ENCODE data around the gene RPL38.

RPL38 gene

DNA sequence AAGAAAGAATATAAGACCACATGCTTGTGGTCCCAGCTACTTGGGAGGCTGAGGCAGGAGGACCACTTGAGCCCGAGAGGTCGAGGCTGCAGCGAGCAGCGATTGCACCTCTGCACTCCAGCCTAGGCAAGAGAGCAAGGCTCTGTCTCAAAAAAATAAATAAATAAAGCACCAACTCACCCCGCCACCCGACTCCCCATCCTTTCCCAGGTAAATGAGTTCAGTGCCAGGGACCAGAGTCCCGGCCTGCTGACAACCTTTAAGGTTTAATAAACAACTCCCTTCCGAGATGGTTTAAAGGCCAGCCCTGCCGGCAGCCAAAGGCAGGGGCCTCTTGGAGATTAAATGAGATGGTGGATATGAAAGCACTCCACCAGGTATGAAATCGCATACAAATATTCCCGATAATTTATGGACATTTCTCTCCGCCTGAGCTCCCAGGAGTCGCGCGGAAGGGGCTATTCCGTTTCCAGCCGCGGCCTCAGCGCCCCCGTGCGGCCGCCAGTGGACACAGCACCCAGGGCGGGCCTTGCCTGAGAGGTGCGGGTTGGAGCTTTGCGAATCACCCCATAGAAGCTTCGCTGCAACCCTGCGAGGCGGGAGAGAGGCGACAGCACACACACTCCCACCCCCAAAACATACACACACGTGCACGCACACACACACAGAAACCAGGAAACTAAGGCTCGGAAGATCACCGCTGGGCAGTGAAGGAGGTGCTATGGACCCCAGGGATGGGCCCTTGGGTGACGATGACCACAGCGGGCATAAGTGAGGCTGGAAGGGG lies 4.0 kb upstream of the RPL38 start:
- Histone ChIP-seq H2AFZ (ENCODE audit: low read depth, low read length) (peak overlapping the region; percentile 58), H4K8ac (ENCODE audit: low read length) (peak overlapping the region; percentile 45), H3K9ac (ENCODE audit: low read length) (no peak overlapping the region), H2BK5ac (ENCODE audit: low read depth, low read length, poor library complexity, severe bottlenecking) (no peak overlapping the region), H4K91ac (ENCODE audit: low read length) (no peak overlapping the region), H2AK5ac (ENCODE audit: low read length, severe bottlenecking) (no peak overlapping the region), H3K14ac (ENCODE audit: low read length in 2 of 2) (no peak overlapping the region), H2BK120ac (ENCODE audit: low read depth, low read length) (no peak overlapping the region), H3K4me1 (ENCODE audit: control insufficient read depth, insufficient read depth, low read depth, low read length) (peaks cover 5% of the 10 kb centered on the region), H2BK12ac (ENCODE audit: low read length in 2 of 2) (no peak overlapping the region), H3K4me2 (ENCODE audit: low read length, poor library complexity, severe bottlenecking) (peak overlapping the region; percentile 51), H3K9me3 (ENCODE audit: control insufficient read depth, low read length) (no peaks in the 10 kb centered on the region), H2BK15ac (ENCODE audit: low read depth, poor library complexity, severe bottlenecking) (no peak overlapping the region), H3K23ac (ENCODE audit: low read length in 2 of 2) (peak overlapping the region in 1 of 2 experiments; percentile 3), H3K27me3 (ENCODE audit: control insufficient read depth in 1 of 2, insufficient read depth in 1 of 2, low read length in 2 of 2) (peaks cover 63 to 73% of the 10 kb centered on the region in 2 experiments), H3K36me3 (ENCODE audit: control insufficient read depth in 1 of 2, insufficient read depth in 2 of 2, low read depth in 1 of 2, low read length in 2 of 2) (no peaks in the 10 kb centered on the region), H3K79me1 (replicated peaks; ENCODE audit: low read length, poor library complexity, severe bottlenecking) (no peaks in the 10 kb centered on the region), H3K27ac (ENCODE audit: low read length, poor library complexity, severe bottlenecking) (no peak overlapping the region), H3K18ac (ENCODE audit: low read depth in 1 of 2, low read length in 2 of 2) (no peak overlapping the region), H3K4me3 (ENCODE audit: insufficient read depth in 1 of 2, low read depth in 1 of 2, low read length in 2 of 2) (no peak overlapping the region), H3K4ac (ENCODE audit: low read depth in 1 of 2, low read length in 2 of 2) (no peak overlapping the region)
- 26% methylated on average over 29 of the region's 35 CpGs for WGBS
- peak; percentile 56 for DNase-seq

GRCh38 chr17:74200112-74200511 lies 3.4 kb upstream of the RPL38 start:
- Histone ChIP-seq H2AK5ac (ENCODE audit: low read length, severe bottlenecking) (no peak overlapping the region), H3K36me3 (ENCODE audit: control insufficient read depth in 1 of 2, insufficient read depth in 2 of 2, low read depth in 1 of 2, low read length in 2 of 2) (peaks cover under 1 to 5% of the 10 kb centered on the region in 2 experiments), H3K9ac (ENCODE audit: low read length) (no peak overlapping the region), H3K9me3 (ENCODE audit: control insufficient read depth, low read length) (no peaks in the 10 kb centered on the region), H4K8ac (ENCODE audit: low read length) (no peak overlapping the region), H3K4me1 (ENCODE audit: control insufficient read depth, insufficient read depth, low read depth, low read length) (peaks cover 7% of the 10 kb centered on the region), H3K27me3 (ENCODE audit: control insufficient read depth in 1 of 2, insufficient read depth in 1 of 2, low read length in 2 of 2) (peaks cover 57 to 67% of the 10 kb centered on the region in 2 experiments), H3K4me2 (ENCODE audit: low read length, poor library complexity, severe bottlenecking) (no peak overlapping the region), H2AFZ (ENCODE audit: low read depth, low read length) (no peak overlapping the region), H2BK5ac (ENCODE audit: low read depth, low read length, poor library complexity, severe bottlenecking) (no peak overlapping the region), H3K4me3 (ENCODE audit: insufficient read depth in 1 of 2, low read depth in 1 of 2, low read length in 2 of 2) (no peak overlapping the region), H2BK12ac (ENCODE audit: low read length in 2 of 2) (no peak overlapping the region), H3K23ac (ENCODE audit: low read length in 2 of 2) (no peak overlapping the region), H3K27ac (ENCODE audit: low read length, poor library complexity, severe bottlenecking) (no peak overlapping the region), H4K91ac (ENCODE audit: low read length) (no peak overlapping the region), H2BK15ac (ENCODE audit: low read depth, poor library complexity, severe bottlenecking) (no peak overlapping the region), H3K79me1 (replicated peaks; ENCODE audit: low read length, poor library complexity, severe bottlenecking) (no peaks in the 10 kb centered on the region), H2BK120ac (ENCODE audit: low read depth, low read length) (no peak overlapping the region), H3K4ac (ENCODE audit: low read depth in 1 of 2, low read length in 2 of 2) (no peak overlapping the region), H3K14ac (ENCODE audit: low read length in 2 of 2) (no peak overlapping the region), H3K18ac (ENCODE audit: low read depth in 1 of 2, low read length in 2 of 2) (no peak overlapping the region)
- whole genome bisulfite sequencing = 61% methylated on average over 10 of the region's 10 CpGs
- DNase-seq = no peak

- no peak overlapping the region for H3K4me2 ChIP-seq (ENCODE audit: low read length, poor library complexity, severe bottlenecking)
- no peaks in the 10 kb centered on the region for H3K9me3 ChIP-seq (ENCODE audit: control insufficient read depth, low read length)
- peaks cover 10 to 17% of the 10 kb centered on the region in 2 experiments for H3K36me3 ChIP-seq (ENCODE audit: control insufficient read depth in 1 of 2, insufficient read depth in 2 of 2, low read depth in 1 of 2, low read length in 2 of 2)
- no peak overlapping the region for H3K14ac ChIP-seq (ENCODE audit: low read length in 2 of 2)
- H3K79me1 ChIP-seq (replicated peaks; ENCODE audit: low read length, poor library complexity, severe bottlenecking) = no peaks in the 10 kb centered on the region
- no peak overlapping the region for H3K27ac ChIP-seq (ENCODE audit: low read length, poor library complexity, severe bottlenecking)
- no peak overlapping the region for H2BK12ac ChIP-seq (ENCODE audit: low read length in 2 of 2)
- no peak overlapping the region for H2AFZ ChIP-seq (ENCODE audit: low read depth, low read length)
- no peak overlapping the region for H3K4me3 ChIP-seq (ENCODE audit: insufficient read depth in 1 of 2, low read depth in 1 of 2, low read length in 2 of 2)
- peak; percentile 69 for DNase-seq
- no peak overlapping the region for H3K4ac ChIP-seq (ENCODE audit: low read depth in 1 of 2, low read length in 2 of 2)
- 76% methylated on average over 8 of the region's 8 CpGs for whole genome bisulfite sequencing
- no peak overlapping the region for H2BK5ac ChIP-seq (ENCODE audit: low read depth, low read length, poor library complexity, severe bottlenecking)
- no peak overlapping the region for H3K23ac ChIP-seq (ENCODE audit: low read length in 2 of 2)
- no peak overlapping the region for H2BK120ac ChIP-seq (ENCODE audit: low read depth, low read length)
- H4K8ac ChIP-seq (ENCODE audit: low read length) = no peak overlapping the region
- H3K4me1 ChIP-seq (ENCODE audit: control insufficient read depth, insufficient read depth, low read depth, low read length) = peaks cover 12% of the 10 kb centered on the region
- H2BK15ac ChIP-seq (ENCODE audit: low read depth, poor library complexity, severe bottlenecking) = no peak overlapping the region
- H4K91ac ChIP-seq (ENCODE audit: low read length) = no peak overlapping the region
- no peak overlapping the region for H3K9ac ChIP-seq (ENCODE audit: low read length)
- H2AK5ac ChIP-seq (ENCODE audit: low read length, severe bottlenecking) = no peak overlapping the region
- H3K27me3 ChIP-seq (ENCODE audit: control insufficient read depth in 1 of 2, insufficient read depth in 1 of 2, low read length in 2 of 2) = peaks cover 46 to 56% of the 10 kb centered on the region in 2 experiments
- H3K18ac ChIP-seq (ENCODE audit: low read depth in 1 of 2, low read length in 2 of 2) = no peak overlapping the region
These were observed 2.2 kb upstream of the RPL38 start for GRCh38 chr17:74201250-74201649.

DNA sequence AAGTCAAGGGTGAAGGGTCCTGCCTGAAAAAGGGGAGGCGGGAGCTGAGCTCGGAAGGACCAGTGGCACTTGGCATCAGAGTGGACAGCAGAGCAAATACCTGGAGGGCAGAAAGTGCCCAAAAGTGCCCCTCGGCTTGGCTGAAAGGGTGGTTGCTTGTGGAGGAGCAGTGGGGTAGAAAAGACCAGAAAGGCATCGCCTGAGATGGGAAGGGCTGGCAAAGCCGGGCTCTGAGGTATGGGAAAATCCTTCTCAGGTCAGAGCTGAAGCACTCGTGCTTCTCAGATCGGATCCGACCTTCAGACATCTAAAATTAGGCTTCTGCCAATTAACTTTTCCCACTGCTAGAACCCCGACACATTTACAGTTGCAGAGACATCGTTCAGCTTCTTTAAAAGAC lies 1.5 kb upstream of the RPL38 start:
- no peak overlapping the region for H3K9ac ChIP-seq (ENCODE audit: low read length)
- no peak overlapping the region for H4K8ac ChIP-seq (ENCODE audit: low read length)
- no peaks in the 10 kb centered on the region for H3K79me1 ChIP-seq (replicated peaks; ENCODE audit: low read length, poor library complexity, severe bottlenecking)
- H2BK120ac ChIP-seq (ENCODE audit: low read depth, low read length) = no peak overlapping the region
- H3K9me3 ChIP-seq (ENCODE audit: control insufficient read depth, low read length) = no peaks in the 10 kb centered on the region
- peaks cover 39 to 49% of the 10 kb centered on the region in 2 experiments for H3K27me3 ChIP-seq (ENCODE audit: control insufficient read depth in 1 of 2, insufficient read depth in 1 of 2, low read length in 2 of 2)
- H3K27ac ChIP-seq (ENCODE audit: low read length, poor library complexity, severe bottlenecking) = no peak overlapping the region
- no peak overlapping the region for H2AK5ac ChIP-seq (ENCODE audit: low read length, severe bottlenecking)
- H4K91ac ChIP-seq (ENCODE audit: low read length) = no peak overlapping the region
- peaks cover 14% of the 10 kb centered on the region for H3K4me1 ChIP-seq (ENCODE audit: control insufficient read depth, insufficient read depth, low read depth, low read length)
- no peak overlapping the region for H3K14ac ChIP-seq (ENCODE audit: low read length in 2 of 2)
- no peak for DNase-seq
- H3K18ac ChIP-seq (ENCODE audit: low read depth in 1 of 2, low read length in 2 of 2) = no peak overlapping the region
- H2BK15ac ChIP-seq (ENCODE audit: low read depth, poor library complexity, severe bottlenecking) = no peak overlapping the region
- no peak overlapping the region for H3K4me3 ChIP-seq (ENCODE audit: insufficient read depth in 1 of 2, low read depth in 1 of 2, low read length in 2 of 2)
- peaks cover 15 to 21% of the 10 kb centered on the region in 2 experiments for H3K36me3 ChIP-seq (ENCODE audit: control insufficient read depth in 1 of 2, insufficient read depth in 2 of 2, low read depth in 1 of 2, low read length in 2 of 2)
- no peak overlapping the region for H3K4ac ChIP-seq (ENCODE audit: low read depth in 1 of 2, low read length in 2 of 2)
- no peak overlapping the region for H3K4me2 ChIP-seq (ENCODE audit: low read length, poor library complexity, severe bottlenecking)
- 84% methylated on average over 10 of the region's 10 CpGs for WGBS
- H2BK5ac ChIP-seq (ENCODE audit: low read depth, low read length, poor library complexity, severe bottlenecking) = no peak overlapping the region
- H3K23ac ChIP-seq (ENCODE audit: low read length in 2 of 2) = no peak overlapping the region
- H2BK12ac ChIP-seq (ENCODE audit: low read length in 2 of 2) = no peak overlapping the region
- no peak overlapping the region for H2AFZ ChIP-seq (ENCODE audit: low read depth, low read length)
